HepG2 (cell line): ENCODE results near the gene CCDC30. TPM values are rescaled to one million over a fixed set of nuclear protein-coding genes. Genes with fewer than 3 reads are reported as not detected.
A peak's percentile ranks its signal among the peaks of the same experiment; 100 is the strongest.

Source experiments
- ATAC-seq: fragments of 200-7000 bp; cut with Tn5 transposase; 3 replicates; pipeline ENCODE4 v1.9.1; 2020; ENCODE audit warnings: mild to moderate bottlenecking, moderate library complexity
- BruUV-seq: library from RNA; stranded (reverse); fragments of 400-500 nt; replicated peaks from 2 replicates; lab custom pipeline; 2021; lab: Mats Ljungman, UMichigan
- CTCF ChIA-PET: fragments of 300-600 bp; formaldehyde crosslinking; extraction: SDS; loops from one replicate; lab custom pipeline; 2021; ENCODE audit warnings: low total read pairs, inconsistent platforms, low intra/inter-chr PET ratio; lab: Yijun Ruan, JAX
- POLR2A ChIA-PET: fragments of 350-600 bp; sonication (Branson Sonifier 250); formaldehyde crosslinking; loops from one replicate; lab custom pipeline; 2020; ENCODE audit warnings: antibody characterized with exemption, inconsistent platforms; lab: Yijun Ruan, JAX
- DNase-seq: peaks from one replicate; pipeline ENCODE4 v3.0.0-alpha.2; 2015; ENCODE audit warnings: low spot score
- FAIRE-seq: peaks from 3 replicates; lab custom pipeline; 2011; peaks lifted over from hg19 to GRCh38; lab: Jason Lieb, UNC
- H2AFZ ChIP-seq: one replicate; pipeline ENCODE4 v1.6.1; 2011; ENCODE audit warnings: low read length, inconsistent platforms
- H3K27ac ChIP-seq: fragments of 300-600 bp; 3 replicates; pipeline ENCODE4 v1.8.0; 2011; ENCODE audit warnings: mixed run types, mild to moderate bottlenecking, mixed read lengths, low read length, inconsistent platforms; ENCODE audit not compliant: insufficient read depth; ENCODE audit errors: extremely low read length
- H3K27me3 ChIP-seq, 2 experiments: fragments of 200-600 bp in 1 of 2; 2 replicates in 1 of 2; 3 replicates in 1 of 2; pipeline versions ENCODE4 v1.6.0 to v1.8.0; 2011; ENCODE audit warnings: low read length in 2 of 2, mild to moderate bottlenecking in 2 of 2, moderate library complexity in 2 of 2, inconsistent platforms in 1 of 2; ENCODE audit not compliant: insufficient read depth in 2 of 2, control insufficient read depth in 1 of 2
- H3K36me3 ChIP-seq, 2 experiments: fragments of 200-600 bp in 1 of 2; replicated peaks in 1 of 2; 2 replicates in 1 of 2; 3 replicates in 1 of 2; pipeline versions ENCODE4 v1.5.1 to v1.8.0; 2011; ENCODE audit warnings: low read length in 2 of 2, inconsistent platforms in 1 of 2; ENCODE audit not compliant: insufficient read depth in 2 of 2, control insufficient read depth in 1 of 2
- H3K4me1 ChIP-seq: 2 replicates; pipeline ENCODE4 v1.5.1; 2012; ENCODE audit warnings: low read length, inconsistent platforms; ENCODE audit not compliant: insufficient read depth
- H3K4me2 ChIP-seq: 2 replicates; pipeline ENCODE4 v1.6.0; 2011; ENCODE audit warnings: low read depth, low read length, inconsistent platforms
- H3K4me3 ChIP-seq, 3 experiments: fragments of 200-600 bp in 1 of 3; sonication (generic), shearing (Covaris generic) in 1 of 3; replicated peaks in 1 of 3; 2 replicates each; pipeline ENCODE4 v1.5.1; 2011 to 2016; ENCODE audit warnings: low read length in 3 of 3, inconsistent platforms in 2 of 3, low read depth in 2 of 3, mild to moderate bottlenecking in 2 of 3, control low read depth in 1 of 3, mixed read lengths in 1 of 3; ENCODE audit not compliant: insufficient read depth in 1 of 3
- H3K79me2 ChIP-seq: one replicate; pipeline ENCODE4 v1.6.1; 2011; ENCODE audit warnings: low read length, inconsistent platforms; ENCODE audit not compliant: insufficient read depth
- H3K9ac ChIP-seq: 2 replicates; pipeline ENCODE4 v1.6.0; 2011; ENCODE audit warnings: mild to moderate bottlenecking, low read depth, low read length, inconsistent platforms; ENCODE audit not compliant: insufficient read depth
- H3K9me3 ChIP-seq: 2 replicates; pipeline ENCODE4 v1.5.1; 2012; ENCODE audit warnings: mild to moderate bottlenecking, low read length
- H4K20me1 ChIP-seq: 2 replicates; pipeline ENCODE4 v1.6.0; 2011; ENCODE audit warnings: inconsistent platforms, mild to moderate bottlenecking, low read length, moderate library complexity; ENCODE audit not compliant: insufficient read depth
- DBP ChIP-seq: sonication (generic); formaldehyde crosslinking; IDR thresholded peaks from 2 replicates; pipeline ENCODE4 v1.4.0; 2020; ENCODE audit warnings: missing genetic modification reagents; ENCODE audit errors: not compliant biosample characterization
- FOXA1 ChIP-seq, 2 experiments: fragments of 450-650 bp in 1 of 2; sonication (generic) in 1 of 2; formaldehyde crosslinking in 1 of 2; IDR thresholded peaks; 2 replicates each; pipeline versions ENCODE4 v1.4.0 to v1.6.1; 2016 to 2020; ENCODE audit warnings: missing genetic modification reagents in 1 of 2
- GATA4 ChIP-seq: sonication (generic); IDR thresholded peaks from 2 replicates; pipeline ENCODE4 v1.6.1; 2016; ENCODE audit warnings: antibody characterized with exemption, low read depth, borderline replicate concordance
- GLI4 ChIP-seq: sonication (generic); formaldehyde crosslinking; IDR thresholded peaks from 2 replicates; pipeline ENCODE4 v1.5.1; 2020; ENCODE audit warnings: missing genetic modification reagents, mild to moderate bottlenecking, moderate library complexity, borderline replicate concordance
- PAF1 ChIP-seq: IDR thresholded peaks from 2 replicates; pipeline ENCODE4 v1.6.1; 2016; ENCODE audit warnings: missing genetic modification reagents, missing compliant biosample characterization
- PAX8 ChIP-seq: sonication (generic); formaldehyde crosslinking; IDR thresholded peaks from 2 replicates; pipeline ENCODE4 v1.8.0; 2022; ENCODE audit warnings: mild to moderate bottlenecking, missing genetic modification reagents, borderline replicate concordance
- ZNF281 ChIP-seq: sonication (generic); formaldehyde crosslinking; IDR thresholded peaks from 2 replicates; pipeline ENCODE4 v1.4.0; 2020; ENCODE audit warnings: missing genetic modification reagents, borderline replicate concordance
- ZNF510 ChIP-seq: sonication (generic); formaldehyde crosslinking; IDR thresholded peaks from 2 replicates; pipeline ENCODE4 v1.4.0; 2020; ENCODE audit warnings: low read depth, mild to moderate bottlenecking, missing genetic modification reagents
- WGBS: methylation state at CpG from one replicate; pipeline ENCODE4 v1.1.6; 2017; ENCODE audit warnings: low lambda C conversion rate; 5-methylcytosine and 5-hydroxymethylcytosine counted together
- in situ Hi-C: cut with HindIII; loops from 2 replicates; pipeline ENCODE4 v1.10.0; 2017; ENCODE audit warnings: low pct_unique_long_range_greater_than_20kb; ENCODE audit not compliant: extremely low pct_ligation_motif_present
- intact Hi-C: fragments of 100-400 bp; cut with micrococcal nuclease; formaldehyde crosslinking; loops from one replicate; pipeline ENCODE4 v1.10.0; 2022; ENCODE audit not compliant: unreplicated experiment
- polyA plus RNA-seq, 8 experiments: library from polyadenylated mRNA; depleted of rRNA in 3 of 8; stranded (reverse) in 7 of 8; unstranded in 1 of 8; fragments of >200 nt; fragmentation: Illumina TruSeq in 4 of 8; extraction: Trizol in 4 of 8; gene quantifications; 2 replicates each; pipeline versions ENCODE4 v1.2.1 to v1.2.3, GENCODE V29; 2011 to 2016; ENCODE audit warnings: low read depth in 4 of 8, missing spikeins in 1 of 8, mixed read lengths in 1 of 8; ENCODE audit not compliant: insufficient read depth in 1 of 8
- total RNA-seq, 5 experiments: library from RNA; depleted of rRNA; stranded (reverse); fragments of >200 nt; fragmentation: Illumina TruSeq; extraction: Trizol; gene quantifications; 2 replicates each; pipeline ENCODE4 v1.2.3, GENCODE V29; 2016; ENCODE audit warnings: low read depth in 1 of 5

CCDC30 gene
- total and polyA plus RNA-seq, 2 of the 13 experiments (the other 11 are each of a cell fraction or from before 2014, with no cell fraction given): 0.25 to 0.77 TPM

- no peaks in the 10 kb centered on the region for H4K20me1 ChIP-seq
- 62% methylated on average over 5 of the region's 5 CpGs for WGBS
- FAIRE-seq (peak; percentile 23), DNase-seq (no peak), ATAC-seq (no peak)
- H3K79me2 ChIP-seq: peaks cover 12% of the 10 kb centered on the region
- H2AFZ ChIP-seq: no peak overlapping the region
- H3K27me3 ChIP-seq: no peaks in the 10 kb centered on the region; a peak in 1 of 5 replicates
- ChIA-PET POLR2A (no interaction called here), CTCF (no interaction called here)
- no peak overlapping the region for H3K27ac ChIP-seq
- H3K4me2 ChIP-seq: no peak overlapping the region
- peaks cover 34% of the 10 kb centered on the region for H3K4me1 ChIP-seq
- no peak overlapping the region for H3K4me3 ChIP-seq
- H3K9me3 ChIP-seq: no peaks in the 10 kb centered on the region
- TF ChIP-seq PAX8 (CRISPR knock-in tag) (no peak), PAF1 (CRISPR knock-in tag) (no peak), DBP (CRISPR knock-in tag) (no peak), GLI4 (no peak), ZNF281 (CRISPR knock-in tag) (no peak), ZNF510 (CRISPR knock-in tag) (no peak), FOXA1 (IDR thresholded peaks at IDR 0.05) (no peak), FOXA1 (CRISPR knock-in tag; IDR thresholded peaks at IDR 0.05) (no peak), GATA4 (no peak)
- in situ Hi-C loops: no loop called here
- peaks cover 1 to 2% of the 10 kb centered on the region in 2 experiments; a peak in 2 of 5 replicates for H3K36me3 ChIP-seq
- no peak overlapping the region for H3K9ac ChIP-seq
- intact Hi-C loops: no loop called here
- no TSS peak for BruUV-seq
Observed at GRCh38 chr1:42454403-42454802, 8.7 kb upstream of the CCDC30 start.
